Left lobe of liver (tissue), 2 donors: ENCODE measurements around the gene BCL11A. TPM values are rescaled to one million over a fixed set of nuclear protein-coding genes. Genes with fewer than 3 reads are reported as not detected.

Source experiments
- ATAC-seq: fragments of 200-7000 bp; cut with Tn5 transposase; one replicate; pipeline ENCODE4 v1.9.1; 2020; ENCODE audit warnings: mild to moderate bottlenecking, moderate library complexity
- DNase-seq: peaks from one replicate; pipeline ENCODE4 v3.0.0-alpha.2; 2020; ENCODE audit warnings: low spot score
- total RNA-seq: library from RNA; stranded (reverse); gene quantifications from one replicate; pipeline ENCODE4 v1.2.1, GENCODE V29; 2021
- donor health status: DM: no; HTN: no; CAD: no; lungs with moderate emphysema.
- donor health status: DM: no; HTN: yes; CAD: no.

BCL11A gene
- total RNA-seq, 1 donor from 2014 or later = 0.50 TPM

DNA sequence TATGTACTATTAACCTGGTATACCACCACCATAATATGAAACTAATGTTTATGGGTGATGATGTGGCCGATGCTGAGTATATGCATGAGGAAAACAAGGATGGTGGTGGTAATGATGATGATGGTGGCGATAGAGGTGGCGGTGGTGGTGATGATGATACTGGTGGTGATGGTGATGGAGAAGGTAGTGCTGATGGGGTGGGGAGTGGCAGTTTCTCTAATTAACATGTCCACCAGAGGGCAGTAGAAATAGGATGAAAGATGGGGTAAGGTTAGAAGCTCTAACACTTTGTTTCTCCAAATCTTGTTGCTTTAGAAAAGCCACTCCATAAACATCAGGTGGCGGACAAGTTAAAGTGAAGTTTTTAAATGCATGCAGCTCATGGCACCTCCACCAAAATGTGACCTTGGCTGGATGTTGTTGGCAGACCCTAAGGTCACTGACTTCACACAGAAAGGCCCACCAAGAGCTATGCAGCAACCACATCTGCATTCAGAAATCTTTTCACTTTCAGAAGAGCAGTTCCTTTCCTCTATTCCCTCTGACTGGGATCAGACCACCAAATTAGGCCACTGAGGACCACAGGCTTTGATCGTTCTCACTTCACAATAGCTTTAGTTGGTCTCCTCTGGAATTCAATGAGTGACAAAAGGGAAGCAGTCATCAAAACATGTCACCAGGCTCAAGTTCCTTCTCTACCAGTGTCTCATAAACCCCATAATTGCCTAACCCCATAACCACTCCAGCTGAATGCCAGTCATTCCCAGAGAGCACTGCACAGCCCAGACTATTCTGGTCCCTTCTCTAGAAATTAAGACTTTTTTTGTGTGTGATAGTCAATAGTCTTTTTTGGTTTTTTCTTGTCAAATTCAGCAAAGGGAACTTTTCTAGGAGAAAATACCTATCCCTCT is 7.5 kb upstream of the BCL11A start:
- DNase-seq (no peak), ATAC-seq (peak; percentile 91)

DNA sequence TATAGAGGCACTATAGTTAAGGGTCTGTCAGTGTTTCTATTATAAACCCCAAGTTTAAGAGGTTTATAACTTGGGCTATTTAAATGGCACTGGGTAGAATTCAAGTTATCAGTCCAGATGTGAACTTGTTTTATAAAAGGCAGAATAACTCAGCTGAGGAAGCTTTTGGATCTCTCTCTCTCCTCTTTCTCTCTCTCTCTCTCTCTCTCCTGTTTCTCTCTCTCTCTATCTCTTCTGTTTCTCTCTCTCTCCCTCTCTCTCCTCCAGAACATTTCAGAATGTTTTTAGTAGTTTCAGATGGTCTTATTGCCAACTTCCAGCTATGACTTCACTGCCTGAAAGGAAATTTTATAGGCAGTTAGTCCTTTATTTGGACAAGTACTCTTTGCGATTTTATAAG is 6.4 kb upstream of the BCL11A start:
- ATAC-seq (no peak), DNase-seq (no peak)

DNA sequence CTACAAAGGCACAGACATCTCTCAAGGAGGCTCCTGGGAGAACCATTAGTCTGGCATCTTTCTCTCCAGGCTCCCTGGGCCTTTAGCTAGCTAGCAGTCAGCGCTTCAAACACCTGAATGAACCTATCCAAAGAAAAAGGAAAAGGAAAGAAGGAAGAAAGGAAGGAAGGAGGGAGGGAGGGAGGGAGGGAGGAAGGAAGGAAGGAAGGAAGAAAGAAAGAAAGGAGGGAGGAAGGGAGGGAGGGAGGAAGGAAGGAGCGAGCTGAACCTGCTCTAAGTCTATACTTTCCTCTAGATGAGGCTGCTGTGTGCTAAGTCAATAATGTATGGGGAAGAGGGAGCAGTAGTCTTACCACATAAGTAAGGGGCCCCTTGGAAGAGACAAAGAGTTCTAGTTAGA is 5.1 kb upstream of the BCL11A start:
- ATAC-seq (no peak), DNase-seq (no peak)

DNA sequence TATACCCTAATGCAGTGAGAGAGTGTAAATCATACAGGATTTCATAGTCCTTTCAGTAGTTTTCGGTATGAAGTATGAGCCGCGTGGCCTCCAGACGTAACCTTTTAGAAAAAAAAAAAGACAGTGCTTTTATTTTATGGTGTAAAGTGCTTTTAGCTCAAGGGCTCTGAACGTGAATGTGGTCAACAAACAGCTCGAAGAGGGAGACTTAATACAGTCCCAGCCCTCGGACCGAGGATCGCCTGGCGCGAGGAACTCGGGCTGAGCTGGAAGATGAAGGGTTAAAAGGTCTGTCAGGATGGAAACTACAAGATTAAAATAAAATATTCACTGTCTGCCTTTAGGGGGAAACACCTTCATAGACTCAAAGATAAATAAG is 4.0 kb upstream of the BCL11A start:
- ATAC-seq = no peak
- DNase-seq = no peak

DNA sequence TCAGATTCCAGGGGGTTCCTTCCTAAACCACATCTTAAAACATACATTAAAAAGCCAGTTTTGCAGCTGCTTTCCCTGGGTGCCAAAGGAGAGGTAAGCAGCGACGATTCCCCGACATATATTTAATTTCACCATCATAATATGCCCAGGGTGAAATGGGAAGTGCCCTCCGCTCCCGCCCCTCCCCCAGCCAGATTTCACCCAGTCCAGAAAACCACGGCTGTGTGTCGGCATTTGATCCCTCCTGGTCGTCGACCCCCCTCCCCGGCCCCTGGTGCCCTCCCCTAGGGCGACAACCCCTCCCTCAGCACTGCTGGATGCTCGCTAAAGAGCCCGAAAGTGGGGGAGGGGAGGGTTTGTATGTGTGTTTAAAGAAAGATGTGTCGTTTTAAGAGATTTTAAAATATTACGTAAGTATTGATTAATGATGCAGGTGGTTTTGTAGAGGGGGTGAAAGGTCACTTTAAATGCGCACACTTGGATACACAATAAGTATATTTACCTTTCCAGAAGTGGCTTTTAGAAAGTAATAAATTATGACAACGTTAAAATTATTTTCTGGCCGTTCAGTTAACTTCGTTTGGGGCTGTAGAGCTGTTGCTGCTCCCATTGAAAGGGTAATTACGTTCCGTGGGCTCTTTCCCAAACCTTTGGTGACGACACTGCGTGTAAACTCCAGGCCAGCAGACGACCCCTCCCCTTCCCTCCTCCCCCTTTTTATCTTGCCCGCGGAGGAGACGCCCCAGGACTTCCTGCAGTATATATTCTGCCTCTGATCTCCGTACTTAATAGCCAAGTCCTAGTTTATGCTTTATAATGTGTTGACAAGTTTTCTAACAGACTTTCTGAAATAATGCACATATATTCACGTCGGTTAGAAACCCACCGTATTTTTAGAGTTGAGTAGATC is 3.4 kb upstream of the BCL11A start:
- ATAC-seq (no peak), DNase-seq (no peak)

DNA sequence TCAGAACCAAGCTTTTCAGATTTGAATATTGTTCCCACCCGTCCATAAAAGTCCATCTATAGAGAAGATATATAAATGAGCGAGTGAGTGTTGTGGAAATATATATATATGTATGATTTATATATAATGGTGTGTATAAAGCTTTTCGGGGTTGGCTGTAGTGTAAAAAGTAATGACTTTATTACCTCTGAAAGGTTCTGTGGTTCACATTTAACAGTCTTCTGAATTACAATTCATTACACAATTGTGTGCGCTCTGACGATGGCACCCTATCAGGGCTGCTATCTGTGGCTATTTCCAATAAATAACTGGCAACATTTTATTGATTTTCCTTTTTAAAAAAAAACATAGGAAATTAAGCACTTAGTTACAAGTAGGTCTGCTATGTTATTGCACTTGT is 2.7 kb upstream of the BCL11A start:
- no peak for ATAC-seq
- DNase-seq = no peak

DNA sequence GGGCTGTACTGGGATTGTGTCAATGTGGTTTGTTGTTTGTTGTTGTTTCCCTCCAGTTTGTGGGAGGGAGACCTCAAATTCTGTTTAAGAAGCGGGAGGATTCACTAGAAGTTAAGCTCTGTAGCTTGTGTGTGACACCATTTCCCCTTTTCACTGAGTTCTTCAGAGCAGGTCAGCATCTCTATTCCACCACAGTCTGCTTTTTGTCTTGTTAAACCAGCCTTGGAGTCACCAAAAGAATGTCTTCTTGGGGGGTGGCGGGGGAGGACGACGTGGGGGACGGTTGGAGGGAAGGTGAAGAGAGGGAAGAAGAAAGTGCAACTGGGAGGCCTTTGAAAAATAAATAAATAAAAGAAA is 2.3 kb upstream of the BCL11A start:
- ATAC-seq (no peak), DNase-seq (no peak)

DNA sequence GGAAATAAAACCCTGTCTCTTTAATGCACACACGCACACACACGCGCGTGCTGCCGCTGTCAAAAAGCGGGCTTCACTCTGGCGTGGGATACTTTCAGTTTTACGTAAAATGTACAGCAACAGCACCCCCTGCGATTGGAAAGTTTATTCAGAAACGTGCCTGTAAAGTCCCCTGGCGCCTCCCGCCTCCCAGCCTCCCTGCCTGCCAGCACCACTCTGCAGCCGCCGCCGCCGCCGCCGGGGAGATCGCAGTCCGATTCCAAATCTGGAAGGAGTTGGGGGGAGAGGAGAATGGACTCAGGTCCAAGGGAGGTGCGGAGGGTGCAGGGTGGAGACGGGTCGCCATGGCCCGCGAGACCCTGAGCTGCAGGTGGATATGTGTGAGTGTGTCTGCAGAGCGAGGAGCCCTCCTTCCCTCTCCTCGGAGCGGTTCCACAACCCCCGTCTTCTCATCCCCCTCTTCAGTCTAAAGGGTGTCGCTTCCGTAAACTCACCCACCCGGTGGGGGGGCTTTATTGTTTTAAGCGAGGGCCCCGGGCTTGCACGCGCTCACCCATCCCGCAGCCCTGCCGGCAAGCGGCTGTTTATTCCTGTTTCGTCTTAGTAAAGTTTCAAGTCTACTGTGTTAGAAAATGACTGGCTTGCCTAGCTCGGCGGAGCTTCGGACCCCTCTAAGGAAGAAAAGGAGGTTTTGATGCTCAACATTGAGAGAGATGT is 1.8 kb upstream of the BCL11A start:
- ATAC-seq (peak; percentile 51), DNase-seq (peak; percentile 51)

DNA sequence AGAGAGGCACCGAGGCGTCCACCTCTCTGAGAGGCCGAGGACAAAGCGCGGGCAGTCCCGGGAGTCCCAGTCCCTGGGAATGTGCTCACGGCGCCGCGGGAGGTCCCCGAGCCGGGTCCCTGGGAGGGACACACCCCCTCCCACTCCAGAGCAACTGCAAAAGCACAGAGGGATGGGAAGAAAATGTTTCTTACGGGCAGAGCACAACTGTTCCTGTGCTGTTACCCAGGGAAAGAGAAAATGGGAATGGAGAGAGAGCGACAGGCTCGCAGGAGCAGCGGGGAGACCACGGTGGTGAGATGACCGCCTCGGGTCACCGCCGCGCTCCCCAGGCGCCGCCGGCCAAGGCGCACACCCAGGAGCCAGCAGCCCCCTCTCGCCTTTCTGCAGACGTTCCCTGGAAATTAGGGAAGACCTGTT is 1.2 kb upstream of the BCL11A start:
- ATAC-seq = peak; percentile 3
- no peak for DNase-seq

DNA sequence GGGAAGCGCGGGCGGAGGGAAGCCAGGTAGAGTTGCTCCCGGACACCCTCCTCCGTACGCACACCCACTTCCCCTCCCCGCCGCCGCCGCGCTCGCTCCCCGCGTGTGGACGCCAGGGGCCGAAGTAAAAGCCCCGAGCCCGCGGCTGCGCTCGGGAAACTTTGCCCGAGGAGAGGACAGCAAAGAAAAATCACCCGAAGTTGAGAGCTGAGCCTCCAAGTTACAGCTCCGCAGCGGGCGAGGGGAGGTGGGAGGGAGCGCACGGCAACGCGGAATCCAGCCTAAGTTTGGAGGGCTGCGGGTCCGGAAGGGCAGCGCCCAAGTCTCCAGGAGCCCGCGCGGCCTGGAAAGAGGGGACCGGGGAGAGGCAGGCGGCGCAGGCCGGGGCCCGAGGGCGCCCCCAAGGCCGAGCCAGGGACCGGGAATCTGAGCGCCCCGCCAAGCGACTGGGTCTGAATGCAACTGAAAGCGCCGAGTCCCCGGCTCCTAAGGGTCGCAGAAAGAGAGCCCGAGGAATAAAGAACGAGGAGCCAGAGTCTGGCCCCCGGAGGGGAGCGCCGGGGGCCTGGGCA is 706 bp upstream of the BCL11A start:
- ATAC-seq (peak; percentile 8), DNase-seq (no peak)

DNA sequence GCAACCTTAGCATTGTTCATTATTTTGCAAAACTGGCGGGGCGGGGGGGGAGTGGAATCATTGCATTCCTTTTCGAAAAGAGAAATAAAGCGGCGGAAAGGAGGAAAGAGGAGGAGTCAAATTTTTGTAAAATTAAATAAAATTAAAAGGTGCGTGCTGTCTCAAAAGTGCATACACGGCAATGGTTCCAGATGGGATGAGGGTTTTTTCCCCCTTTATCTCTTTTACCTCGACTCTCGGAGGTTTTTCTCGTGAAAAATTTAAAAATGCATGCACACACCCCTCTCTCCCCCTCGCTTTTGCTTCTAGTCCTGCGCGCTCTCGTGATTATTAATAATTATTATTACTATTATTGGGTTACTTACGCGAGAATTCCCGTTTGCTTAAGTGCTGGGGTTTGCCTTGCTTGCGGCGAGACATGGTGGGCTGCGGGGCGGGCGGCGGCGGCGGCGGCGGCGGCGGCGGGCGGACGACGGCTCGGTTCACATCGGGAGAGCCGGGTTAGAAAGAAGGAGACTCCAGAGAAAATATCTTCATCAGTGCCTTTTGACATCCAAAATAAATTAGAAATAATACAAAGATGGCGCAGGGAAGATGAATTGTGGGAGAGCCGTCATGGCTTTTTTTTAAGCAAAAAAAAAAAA is 481 bp downstream of the BCL11A start:
- no peak for ATAC-seq
- DNase-seq = no peak

DNA sequence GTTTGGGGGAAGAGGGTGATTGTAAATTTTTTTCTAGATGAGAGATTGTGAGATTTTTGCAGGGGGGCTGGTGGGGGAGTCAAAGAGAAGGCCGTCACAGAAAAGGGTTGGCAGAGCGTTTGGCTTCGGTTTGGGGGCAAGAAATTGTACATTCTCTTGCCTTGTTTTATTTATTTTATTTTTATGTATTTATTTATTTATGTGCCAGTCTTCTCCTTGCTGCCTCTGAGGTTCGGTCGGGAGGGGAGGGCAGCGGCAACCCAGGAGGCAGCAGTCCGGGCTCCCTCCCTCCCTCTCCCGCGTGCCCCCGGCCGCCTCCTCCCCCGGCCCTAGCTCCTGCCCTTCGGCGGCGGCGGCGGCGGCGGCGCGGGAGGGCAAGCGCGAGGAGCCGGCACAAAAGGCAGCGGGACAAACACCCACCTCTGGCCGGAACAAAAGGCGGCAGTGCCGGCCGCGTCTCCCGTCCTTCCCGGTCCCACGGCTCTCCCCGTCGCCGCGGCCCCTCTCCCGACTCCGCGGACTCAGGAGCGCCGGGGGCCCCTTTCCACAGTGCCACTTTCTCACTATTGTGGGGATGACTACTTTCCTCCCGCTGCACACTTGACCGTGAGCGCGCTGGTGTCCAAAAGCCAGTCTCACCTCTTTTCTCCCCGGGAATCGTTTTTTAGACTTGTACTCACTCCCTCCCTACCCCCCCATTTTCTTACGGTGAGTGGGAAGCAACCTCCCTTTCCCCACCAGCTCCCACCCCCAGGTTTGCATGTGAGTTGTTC is 1.2 kb downstream of the BCL11A start:
- no peak for ATAC-seq
- no peak for DNase-seq

DNA sequence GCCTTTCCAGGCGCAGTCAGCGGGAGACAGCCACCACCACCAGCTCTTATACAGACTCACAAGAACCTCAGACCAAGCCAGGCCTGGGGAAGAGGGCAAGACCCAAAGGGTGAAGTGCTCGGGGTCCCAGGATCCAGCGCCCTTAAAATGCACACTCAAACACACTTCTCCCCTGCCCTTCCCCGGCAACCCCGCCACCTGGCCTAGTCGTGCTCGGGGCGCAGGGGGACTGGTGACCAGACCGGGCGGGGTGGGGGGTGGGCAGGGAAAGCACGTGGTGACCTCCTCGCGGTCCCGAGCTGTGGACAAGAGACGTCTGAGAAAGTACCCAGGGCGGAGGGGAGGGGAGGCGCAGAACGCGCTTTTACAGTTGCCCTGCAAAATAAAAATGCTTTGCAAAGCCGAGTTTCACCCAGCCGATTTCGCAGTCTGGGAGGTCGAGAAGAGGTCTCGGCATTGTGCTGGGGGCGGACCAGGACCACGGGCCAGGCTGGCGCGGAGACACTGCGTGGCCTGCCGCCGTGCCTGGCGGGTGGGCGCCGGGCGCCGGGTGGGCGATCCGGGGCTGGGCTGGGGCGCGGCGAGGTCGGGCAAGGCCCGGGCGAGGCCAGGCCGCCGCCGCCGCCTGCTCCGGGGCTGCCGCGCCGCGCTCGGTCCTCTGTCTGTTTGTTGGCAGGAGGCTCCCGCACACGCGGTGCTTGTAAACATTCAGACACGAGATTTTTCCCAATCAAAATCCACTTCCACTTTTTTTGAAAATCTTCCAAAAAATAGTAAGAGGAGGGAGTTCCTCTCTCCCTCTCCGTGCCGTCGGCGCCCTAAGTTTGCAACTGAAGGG is 2.0 kb downstream of the BCL11A start:
- ATAC-seq (peak; percentile 38), DNase-seq (no peak)

DNA sequence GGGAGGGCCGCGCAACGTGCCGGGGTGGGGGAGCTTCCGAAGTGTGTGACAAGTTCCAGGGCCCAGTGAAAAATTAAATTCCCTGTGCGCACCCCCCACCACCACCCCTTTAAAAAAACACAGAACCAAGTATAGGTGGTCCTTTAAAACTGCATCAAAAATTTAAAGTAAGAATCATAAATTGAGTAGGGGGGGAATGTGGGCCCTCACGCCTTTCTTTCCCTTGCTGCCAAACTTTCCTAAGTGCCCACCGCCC is 2.5 kb downstream of the BCL11A start:
- DNase-seq = no peak
- ATAC-seq = no peak

DNA sequence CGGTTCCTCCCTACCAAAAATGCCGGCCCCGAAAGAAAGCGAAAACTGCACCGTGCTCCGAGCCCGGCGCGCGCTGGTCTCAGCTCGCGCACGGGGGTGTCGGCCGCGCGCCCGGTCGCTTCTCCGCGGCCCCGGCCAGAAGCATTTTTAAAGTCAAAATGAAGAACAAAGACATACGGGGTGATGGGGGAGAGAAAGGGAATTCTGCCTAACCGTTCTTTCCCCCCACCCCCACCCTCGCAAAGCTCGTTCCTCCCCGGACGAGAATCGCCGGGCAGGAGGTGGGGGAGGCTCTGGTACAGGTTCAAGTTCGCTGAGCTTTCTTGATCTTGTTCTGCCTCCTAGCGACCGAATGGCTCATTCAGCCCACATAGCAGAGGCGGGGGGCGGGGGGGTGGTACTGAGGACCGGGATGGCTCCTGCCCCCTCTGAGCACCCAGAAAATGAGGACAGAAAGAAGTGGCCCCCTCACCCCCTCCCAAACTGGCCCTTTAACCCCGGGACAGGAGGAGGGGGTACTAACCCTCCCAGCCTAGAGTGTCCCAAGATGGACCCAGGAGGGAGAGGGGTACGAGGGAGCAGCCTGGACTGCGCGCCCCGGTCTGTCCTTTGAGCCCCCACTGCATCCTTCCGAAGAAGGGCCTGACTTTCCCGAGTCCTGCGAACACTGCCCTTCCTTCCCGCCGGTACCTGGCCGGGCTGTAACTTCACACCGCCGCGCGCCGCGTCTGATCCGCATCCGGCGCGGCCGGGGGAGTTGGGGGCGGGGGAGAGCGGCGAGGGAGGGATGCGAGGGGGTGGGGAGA is 3.1 kb downstream of the BCL11A start:
- DNase-seq (peak; percentile 71), ATAC-seq (peak; percentile 86)

DNA sequence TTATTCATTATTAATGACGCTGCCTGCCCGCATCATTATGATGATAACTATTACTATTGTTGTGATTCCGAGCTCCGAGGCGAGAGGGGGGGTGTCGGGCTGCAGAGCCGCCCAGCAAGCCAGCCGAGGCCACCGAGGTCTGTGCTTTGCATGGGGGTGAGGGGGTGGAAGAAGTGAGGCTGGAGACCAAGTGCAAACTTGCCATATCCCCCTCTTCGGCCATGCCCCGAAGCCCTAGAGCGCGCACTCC is 3.6 kb downstream of the BCL11A start:
- DNase-seq (no peak), ATAC-seq (no peak)

DNA sequence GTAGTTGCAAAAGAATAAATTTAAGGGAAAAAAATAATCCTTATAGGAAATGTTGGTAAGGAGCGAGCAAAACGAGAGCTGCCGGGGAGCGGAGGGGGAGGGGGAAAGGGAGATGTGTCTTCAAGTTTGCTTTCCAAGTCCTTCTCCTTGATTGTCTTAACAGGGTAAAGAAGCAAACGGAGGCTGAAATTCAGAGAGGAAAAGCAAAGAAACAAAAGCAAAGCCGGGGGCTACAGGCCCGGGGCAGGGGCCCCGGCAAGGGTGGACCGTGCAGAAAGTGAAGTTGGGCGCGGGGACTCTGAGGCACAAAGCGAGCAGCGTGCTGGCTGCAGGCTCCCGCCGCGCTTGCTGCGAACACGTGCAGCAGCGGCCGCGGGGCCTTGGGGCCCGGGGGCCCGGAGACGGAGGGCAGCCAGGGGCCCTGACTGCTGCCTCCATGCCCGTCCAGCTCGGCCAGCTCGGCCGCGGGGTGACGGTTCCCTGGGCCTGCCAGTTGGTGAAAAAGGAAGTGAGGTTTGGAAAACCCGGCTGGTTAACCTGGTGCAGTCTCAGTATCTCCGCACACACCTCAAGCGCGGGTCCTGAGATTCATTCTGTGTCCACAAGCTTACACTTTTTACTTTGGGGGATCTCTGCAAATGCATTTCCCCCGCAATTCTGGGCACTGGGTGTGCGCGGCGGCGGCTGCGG is 4.1 kb downstream of the BCL11A start:
- ATAC-seq (peak; percentile 40), DNase-seq (no peak)

DNA sequence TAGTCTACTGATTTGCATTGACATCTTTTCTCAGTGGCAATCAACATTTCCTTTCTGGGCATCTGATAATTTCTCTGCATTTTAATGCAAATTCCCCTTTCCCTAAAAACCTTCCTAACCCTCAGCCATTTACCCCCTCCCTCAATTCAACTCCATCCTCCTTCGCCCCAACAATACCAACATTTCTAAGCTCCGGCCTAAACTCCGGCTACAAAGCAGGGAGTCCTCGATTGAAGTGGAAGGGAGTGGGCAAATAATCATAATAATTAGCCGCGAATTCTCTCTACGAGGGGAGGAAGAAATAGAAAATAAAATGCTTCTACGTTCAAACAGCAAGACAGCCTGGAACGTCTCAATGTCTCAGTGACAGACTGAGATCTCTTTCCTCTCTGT is 4.6 kb downstream of the BCL11A start:
- ATAC-seq = no peak

More for the DNA sequence above, 4.6 kb downstream of the BCL11A start:
- no peak for DNase-seq
